ENCODE measurements around the gene VAC14.

VAC14 gene

DNA sequence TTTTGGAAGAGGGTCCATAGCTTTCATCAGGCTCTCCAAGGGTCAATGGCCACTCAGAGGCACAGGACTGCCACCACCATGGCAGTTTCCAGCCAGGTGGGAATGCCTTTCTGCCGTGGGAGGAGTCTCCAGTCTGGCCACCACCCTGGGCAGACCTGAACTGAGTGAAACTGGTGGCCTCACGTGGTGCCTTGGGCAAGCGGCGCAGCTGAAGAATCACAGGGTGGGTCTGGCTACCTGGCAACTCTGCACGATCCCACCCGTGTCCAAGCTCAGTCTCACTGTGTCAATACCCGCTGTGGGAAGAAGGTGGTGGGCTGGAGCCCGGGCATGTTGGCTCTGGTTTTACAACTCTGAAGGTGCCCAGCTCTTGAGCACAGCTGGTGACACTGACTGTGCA lies 31.8 kb downstream of the VAC14 start:
- no peak for DNase-seq (ENCODE audit: low read depth)
- H3K4me3 ChIP-seq (ENCODE audit: low read depth, low read length): no peak overlapping the region
- TF ChIP-seq, protein P1, sequence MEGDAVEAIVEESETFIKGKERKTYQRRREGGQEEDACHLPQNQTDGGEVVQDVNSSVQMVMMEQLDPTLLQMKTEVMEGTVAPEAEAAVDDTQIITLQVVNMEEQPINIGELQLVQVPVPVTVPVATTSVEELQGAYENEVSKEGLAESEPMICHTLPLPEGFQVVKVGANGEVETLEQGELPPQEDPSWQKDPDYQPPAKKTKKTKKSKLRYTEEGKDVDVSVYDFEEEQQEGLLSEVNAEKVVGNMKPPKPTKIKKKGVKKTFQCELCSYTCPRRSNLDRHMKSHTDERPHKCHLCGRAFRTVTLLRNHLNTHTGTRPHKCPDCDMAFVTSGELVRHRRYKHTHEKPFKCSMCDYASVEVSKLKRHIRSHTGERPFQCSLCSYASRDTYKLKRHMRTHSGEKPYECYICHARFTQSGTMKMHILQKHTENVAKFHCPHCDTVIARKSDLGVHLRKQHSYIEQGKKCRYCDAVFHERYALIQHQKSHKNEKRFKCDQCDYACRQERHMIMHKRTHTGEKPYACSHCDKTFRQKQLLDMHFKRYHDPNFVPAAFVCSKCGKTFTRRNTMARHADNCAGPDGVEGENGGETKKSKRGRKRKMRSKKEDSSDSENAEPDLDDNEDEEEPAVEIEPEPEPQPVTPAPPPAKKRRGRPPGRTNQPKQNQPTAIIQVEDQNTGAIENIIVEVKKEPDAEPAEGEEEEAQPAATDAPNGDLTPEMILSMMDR (IDR thresholded peaks at IDR 0.05; ENCODE audit: low read depth, low read length, missing control alignments): no peak

DNA sequence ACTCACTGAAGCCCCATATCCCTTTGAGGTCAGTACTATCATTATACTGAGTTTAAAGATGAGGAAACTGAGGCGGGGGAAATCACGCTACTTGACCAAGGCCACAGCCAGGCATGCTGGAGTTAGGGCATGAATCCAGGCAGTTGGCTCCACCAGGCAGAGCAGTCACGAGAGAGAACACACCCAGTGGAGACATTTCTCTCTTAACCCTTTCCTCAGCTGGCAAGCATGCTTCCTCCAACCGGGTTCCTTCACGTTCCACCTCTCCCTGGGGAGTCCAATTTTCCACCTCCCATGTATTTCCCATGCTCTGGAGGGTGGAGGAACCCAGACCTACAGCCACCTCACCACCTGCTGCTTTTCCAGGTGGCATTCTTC lies 32.8 kb downstream of the VAC14 start:
- H3K4me3 ChIP-seq (ENCODE audit: low read depth, low read length): no peak overlapping the region
- TF ChIP-seq, protein P1 (IDR thresholded peaks at IDR 0.05; ENCODE audit: low read depth, low read length, missing control alignments): no peak
- no peak for DNase-seq (ENCODE audit: low read depth)

DNA sequence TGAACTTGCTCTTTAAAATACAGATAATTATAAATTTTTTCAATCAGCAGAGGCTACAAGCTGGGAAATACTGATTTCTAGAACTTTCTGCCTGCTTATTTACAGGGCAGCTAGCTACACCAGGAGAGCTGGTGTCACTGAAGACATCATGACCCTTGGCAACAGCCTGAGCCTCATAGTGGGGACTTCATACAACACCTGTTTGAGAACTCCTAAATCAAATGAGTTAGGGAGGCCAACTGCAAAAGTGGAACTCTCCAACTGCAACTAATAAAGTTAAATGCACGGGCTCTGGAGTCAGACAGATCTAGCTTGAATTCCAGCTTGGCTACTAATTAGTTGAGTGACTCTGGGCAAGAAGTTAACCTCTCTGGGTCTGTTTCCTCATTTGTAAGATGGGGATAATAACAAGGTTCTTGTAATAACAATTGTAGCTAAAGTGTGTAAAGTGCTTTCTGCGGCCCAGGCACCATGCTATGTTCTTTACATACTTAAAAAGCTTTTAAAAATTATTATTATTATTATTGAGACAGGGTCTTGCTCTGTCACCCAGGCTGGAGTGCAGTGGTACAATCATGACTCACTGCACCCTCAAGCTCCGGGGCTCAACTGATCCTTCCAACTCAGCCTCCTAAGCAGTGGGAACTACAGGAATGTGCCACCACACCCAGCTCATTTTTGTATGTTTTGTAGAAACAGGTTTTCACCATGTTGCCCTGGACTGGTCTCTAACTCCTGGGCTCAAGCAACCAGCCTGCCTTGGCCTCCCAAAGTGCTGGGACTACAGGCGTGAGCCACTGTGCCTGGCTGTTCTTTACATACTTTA lies 33.4 kb downstream of the VAC14 start:
- TF ChIP-seq, protein P1 (IDR thresholded peaks at IDR 0.05; ENCODE audit: low read depth, low read length, missing control alignments): no peak
- no peak for DNase-seq (ENCODE audit: low read depth)
- no peak overlapping the region for H3K4me3 ChIP-seq (ENCODE audit: low read depth, low read length)

DNA sequence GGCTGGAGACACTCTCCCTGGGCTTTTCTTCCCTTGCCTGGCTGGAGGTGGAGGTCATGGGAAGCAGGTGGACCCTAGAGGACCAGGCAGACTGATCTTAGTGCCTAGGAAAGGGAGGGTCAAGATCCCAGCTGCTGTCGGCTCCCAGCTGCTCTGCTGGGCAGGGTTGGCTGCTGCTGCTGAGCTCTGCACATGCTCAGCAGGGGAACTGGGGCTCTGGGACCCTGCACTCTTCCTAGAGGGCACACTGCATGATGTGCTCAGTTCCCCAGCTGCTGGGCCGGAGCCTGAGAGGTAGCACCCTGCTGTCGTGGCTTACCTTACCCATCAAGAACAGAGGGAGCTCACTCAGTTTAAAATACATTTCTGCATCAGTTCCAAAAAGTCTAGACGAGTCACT lies 34.3 kb downstream of the VAC14 start:
- no peak for DNase-seq (ENCODE audit: low read depth)
- TF ChIP-seq, protein P1 (IDR thresholded peaks at IDR 0.05; ENCODE audit: low read depth, low read length, missing control alignments): no peak
- no peak overlapping the region for H3K4me3 ChIP-seq (ENCODE audit: low read depth, low read length)

DNA sequence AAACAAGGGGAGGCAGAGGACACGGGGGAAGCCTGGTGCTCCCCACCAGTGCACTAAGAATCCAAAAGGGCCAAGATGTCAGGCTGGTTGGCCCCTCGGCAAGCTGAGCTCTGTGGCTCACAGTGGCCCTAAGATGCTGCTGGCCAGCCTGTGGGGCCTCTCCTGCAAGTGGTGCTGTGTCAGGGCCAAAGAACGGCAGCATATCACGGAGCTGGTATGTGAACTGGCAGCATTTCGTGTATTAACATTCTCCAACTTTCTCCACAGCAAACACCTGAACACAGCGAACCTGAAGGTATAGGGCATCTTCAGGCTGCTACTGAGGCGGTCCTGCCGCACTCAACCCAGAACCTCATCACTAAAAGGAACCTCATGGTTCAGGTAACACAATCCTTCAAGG lies 34.8 kb downstream of the VAC14 start:
- no peak overlapping the region for H3K4me3 ChIP-seq (ENCODE audit: low read depth, low read length)
- no peak for DNase-seq (ENCODE audit: low read depth)
- TF ChIP-seq, protein P1 (IDR thresholded peaks at IDR 0.05; ENCODE audit: low read depth, low read length, missing control alignments): no peak

DNA sequence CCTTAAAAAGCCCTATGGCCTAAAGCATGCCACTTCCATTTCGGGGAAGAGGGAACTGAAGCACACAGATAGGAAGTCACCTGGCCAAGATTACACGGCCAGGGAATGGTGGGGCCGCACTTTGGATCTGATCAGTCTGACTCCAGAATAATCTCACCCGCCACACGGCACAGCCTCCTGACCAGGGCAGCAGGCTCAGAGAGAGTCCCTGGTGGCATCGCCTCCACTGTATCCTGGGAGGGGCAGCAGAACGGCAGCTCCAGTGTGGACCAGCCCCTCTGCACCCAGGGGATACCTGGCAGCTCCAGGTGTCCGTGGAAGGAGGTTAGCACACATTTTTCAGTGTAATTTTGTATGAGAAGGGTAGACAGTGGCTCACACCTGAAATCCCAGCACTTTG lies 35.5 kb downstream of the VAC14 start:
- DNase-seq (ENCODE audit: low read depth): no peak
- H3K4me3 ChIP-seq (ENCODE audit: low read depth, low read length): no peak overlapping the region
- TF ChIP-seq, protein P1 (IDR thresholded peaks at IDR 0.05; ENCODE audit: low read depth, low read length, missing control alignments): no peak

DNA sequence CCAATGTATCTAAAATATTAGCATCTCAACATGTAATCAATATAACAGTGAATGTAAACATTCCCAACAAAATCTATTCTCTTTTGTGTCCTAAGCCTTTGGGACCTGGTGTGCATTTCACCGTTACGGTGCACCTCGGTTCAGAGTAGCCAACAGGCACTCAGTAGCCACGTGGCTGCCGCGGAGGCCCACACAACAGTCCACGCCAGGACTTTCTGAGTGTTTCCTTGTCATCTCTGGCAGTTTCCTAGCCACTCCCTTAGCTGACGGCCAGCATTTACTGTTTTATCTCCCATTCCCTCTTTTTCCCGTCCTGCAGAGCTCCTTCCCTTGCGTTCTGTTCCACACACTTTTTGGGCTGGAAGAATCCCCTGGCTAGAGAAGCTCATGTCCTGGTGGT lies 36.3 kb downstream of the VAC14 start:
- TF ChIP-seq, protein P1 (IDR thresholded peaks at IDR 0.05; ENCODE audit: low read depth, low read length, missing control alignments): no peak
- H3K4me3 ChIP-seq (ENCODE audit: low read depth, low read length): no peak overlapping the region
- no peak for DNase-seq (ENCODE audit: low read depth)
